NCI-H2171 (cell line): Measurements from ENCODE around the gene ZNF654.
"Not testable (repeated sequence)": the region's sequence is repeated elsewhere in the genome, so short reads cannot be mapped to it uniquely, and the experiment has no call there.

ENCODE experiments used
- DNase-seq: peaks from one replicate; lab custom pipeline; 2025; lab: John Stamatoyannopoulos, UW

ZNF654 gene

GRCh38 chr3:88061746-88062145 lies 2.7 kb downstream of the ZNF654 start:
- DNase-seq, result no peak

DNA sequence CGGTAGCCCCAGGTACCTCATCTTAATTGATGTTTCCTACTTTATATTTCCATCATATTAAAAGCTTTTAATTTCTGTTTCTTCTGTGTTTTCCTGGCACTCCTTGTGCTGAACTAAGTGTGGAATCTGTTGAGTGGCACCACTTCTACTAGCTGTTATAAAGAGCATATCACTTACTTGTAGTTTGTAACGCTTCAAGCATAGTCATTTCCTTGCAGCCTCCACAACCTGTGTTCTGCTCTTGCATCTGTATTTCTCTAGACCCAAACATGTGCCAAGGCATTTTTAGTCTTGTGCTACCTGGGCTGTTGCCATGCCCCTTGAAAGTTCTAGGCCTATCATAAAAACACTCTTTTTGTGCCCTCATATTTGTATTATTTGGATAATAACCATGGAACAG lies 16.0 kb downstream of the ZNF654 start:
- no peak for DNase-seq

DNA sequence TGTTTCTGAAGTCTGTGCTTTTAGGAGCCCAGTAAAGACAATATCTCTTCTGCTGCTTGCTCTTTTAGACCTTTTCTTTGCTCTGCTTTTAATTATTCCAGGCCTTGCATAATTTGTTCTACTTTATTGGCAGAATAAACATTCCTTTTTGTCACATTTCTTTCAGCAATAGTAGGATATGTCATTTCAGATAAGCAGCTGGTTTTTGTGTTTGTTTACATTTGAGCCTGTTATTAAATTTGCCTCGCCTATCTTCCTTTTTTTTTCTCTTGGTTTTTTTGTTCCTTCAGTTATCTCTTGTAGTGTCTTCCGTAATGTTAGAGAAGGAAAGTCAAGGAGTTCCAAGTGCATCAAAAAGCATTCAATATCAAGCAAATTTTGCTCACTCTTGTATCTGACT lies 16.4 kb downstream of the ZNF654 start:
- DNase-seq, result no peak

GRCh38 chr3:88076712-88077111 lies 17.7 kb downstream of the ZNF654 start:
- no peak for DNase-seq

DNA sequence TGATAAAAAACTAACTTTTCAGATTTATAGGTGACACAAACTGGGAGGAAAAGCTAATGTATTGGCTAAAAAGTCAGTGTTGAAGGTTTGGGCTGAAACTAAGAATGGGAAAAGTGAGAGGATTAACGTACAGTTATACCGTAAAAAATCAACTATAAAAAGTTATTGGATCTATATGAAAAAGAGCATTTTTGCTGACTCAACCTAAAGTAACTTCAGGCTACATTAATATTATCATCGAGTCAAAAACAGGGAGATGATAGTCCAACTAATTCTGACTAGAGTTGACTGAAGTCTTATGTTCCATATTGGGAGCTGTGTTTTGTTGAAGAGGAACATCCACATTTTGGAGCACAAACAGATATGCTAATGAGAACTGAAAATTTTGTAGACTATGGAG lies 19.9 kb downstream of the ZNF654 start:
- DNase-seq, result no peak

GRCh38 chr3:88082854-88083253 lies 23.8 kb downstream of the ZNF654 start:
- DNase-seq, result no peak

DNA sequence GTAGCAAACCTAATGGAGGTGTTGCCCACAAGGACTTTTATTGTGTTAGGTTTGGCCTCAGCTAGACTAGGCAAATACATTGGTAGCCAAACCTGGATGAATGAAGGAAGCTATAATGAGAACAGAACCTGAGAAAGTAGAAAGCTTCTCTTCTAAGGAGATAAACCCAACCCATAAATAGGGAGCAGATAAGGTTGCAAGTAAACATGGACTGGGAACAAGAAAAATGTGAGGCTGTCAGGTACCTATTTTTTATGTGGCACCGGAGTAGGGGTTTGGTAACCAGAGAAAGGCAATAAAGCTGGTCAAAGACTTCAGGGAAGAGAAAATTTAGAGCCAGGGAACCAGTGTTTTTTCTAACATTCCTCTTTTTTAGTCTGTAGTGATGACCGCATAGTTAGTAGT lies 25.0 kb downstream of the ZNF654 start:
- no peak for DNase-seq

DNA sequence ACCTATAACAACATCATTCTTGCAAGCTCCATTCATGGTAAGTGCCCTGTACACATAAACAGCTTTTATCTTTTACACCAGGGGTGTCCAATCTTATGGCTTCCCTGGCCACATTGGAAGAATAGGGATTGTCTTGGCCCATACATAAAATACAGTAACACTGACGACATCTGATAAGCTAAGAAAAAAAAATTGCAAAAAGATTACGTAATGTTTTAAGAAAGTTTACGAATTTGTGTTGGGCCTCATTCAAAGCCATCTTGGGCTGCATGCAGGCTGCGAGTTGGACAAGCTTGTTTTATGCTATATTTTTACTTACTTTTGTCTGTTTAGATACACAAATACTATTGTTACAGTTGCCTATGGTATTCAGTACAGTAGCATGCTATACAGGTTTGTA lies 31.6 kb downstream of the ZNF654 start:
- DNase-seq, result no peak

GRCh38 chr3:88092270-88092669 lies 33.2 kb downstream of the ZNF654 start:
- no peak for DNase-seq

DNA sequence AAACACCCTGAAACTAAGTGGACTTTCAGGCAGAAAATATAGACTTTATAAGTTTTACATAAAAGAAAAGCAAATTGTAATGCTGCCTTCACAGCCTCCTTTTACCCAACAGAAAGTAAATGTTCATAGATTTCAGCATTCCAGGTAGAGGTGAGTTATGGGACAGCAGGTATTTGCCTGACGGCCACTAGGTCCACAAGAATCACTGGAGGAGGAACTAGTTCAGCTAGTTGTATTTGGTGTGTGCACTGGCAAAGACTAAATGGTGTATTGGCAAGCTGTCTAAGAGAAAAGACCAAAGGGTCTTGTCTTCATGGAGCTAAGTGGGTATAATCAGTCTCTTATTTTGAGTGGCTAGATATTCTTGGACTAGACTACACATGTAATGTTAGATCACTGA lies 34.2 kb downstream of the ZNF654 start:
- no peak for DNase-seq

DNA sequence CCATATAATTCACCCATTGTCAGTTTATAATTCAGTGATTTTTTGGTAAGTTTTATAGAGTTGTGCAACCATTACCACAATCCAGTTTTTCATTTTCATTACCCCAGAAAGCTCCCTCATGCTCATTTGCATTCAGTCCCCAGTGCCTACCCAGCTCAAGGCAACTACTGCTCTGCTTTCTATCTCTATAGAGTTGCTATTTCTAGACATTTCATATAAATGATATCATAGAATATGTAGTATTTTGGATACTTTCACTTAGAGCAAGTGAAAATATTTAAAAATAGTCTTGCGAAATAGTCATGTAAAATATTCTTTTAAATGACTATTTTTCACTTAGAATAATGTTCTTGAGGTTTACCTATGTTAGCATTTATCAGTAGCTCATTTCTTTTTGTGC lies 42.1 kb downstream of the ZNF654 start:
- DNase-seq, result no peak

DNA sequence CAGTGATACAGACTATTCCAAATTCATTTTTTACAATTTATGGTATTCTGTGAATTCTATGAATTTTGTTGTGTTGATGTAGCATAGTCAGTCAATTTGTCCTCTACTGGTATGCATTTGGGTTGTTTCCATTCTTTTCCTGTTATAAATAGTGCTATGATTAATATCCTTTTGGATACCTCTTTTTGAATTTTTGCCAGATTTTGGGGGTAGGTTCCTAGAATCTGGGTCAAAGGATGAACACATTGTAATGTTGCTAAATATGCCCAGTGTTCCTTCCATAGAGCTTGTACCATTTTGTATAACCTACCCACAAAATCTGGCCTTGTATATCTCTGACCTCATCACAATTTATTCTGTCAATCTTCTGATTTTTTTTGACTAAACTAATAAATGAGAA lies 46.3 kb downstream of the ZNF654 start:
- no peak for DNase-seq

DNA sequence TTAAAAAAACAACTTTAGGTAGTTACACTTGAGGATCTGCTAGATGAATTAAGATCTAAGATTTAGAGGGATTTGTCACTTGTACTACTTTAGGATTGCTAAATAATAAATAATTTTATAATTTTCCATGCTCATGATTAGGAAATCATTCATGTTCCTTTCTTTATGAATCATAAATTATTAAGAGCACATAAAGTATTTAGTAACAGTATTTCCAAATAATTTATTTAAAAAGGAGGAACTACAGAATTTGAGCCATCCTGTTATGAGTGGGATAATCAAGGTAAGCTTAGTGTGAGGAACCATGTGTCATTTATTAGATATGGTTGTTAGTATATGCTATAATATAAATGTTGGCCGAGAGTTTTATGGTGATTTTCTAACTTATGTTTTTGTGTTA lies 53.2 kb downstream of the ZNF654 start:
- DNase-seq, result no peak

- no peak for DNase-seq
Measured at GRCh38 chr3:88113311-88114162, 54.5 kb downstream of the ZNF654 start.

DNA sequence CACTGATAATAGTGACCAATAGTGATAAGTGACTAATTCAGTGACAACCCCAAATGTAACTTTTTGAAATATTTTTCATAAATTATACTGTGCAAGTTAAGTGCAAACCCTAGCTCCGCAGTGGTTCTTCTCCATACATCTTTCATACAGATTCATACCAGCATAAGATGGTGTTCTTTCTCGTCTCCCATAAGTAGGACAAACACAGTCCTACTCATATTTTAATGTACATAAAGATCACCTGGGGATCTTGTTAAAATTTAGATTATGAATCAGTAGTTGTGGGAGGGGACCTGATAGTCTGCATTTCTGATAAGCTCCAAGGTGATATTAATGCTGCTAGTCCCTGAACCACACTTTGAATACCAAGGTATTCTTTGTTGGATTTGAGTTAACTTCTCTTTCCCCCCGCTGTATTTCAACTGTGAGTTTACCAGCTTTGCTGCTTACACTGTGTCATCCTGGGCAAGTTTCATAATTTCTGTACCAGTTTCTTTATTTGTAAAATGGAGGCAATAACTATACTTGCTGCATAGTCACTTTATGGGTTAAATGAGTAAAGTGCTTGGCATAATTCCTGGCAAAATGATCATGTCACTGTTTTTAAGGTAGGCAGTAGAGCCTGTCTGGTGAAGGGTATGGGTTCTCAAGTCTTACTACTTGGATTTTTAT lies 56.0 kb downstream of the ZNF654 start:
- DNase-seq, result no peak

- DNase-seq, result no peak
Measured at GRCh38 chr3:88117683-88118082, 58.6 kb downstream of the ZNF654 start.

DNA sequence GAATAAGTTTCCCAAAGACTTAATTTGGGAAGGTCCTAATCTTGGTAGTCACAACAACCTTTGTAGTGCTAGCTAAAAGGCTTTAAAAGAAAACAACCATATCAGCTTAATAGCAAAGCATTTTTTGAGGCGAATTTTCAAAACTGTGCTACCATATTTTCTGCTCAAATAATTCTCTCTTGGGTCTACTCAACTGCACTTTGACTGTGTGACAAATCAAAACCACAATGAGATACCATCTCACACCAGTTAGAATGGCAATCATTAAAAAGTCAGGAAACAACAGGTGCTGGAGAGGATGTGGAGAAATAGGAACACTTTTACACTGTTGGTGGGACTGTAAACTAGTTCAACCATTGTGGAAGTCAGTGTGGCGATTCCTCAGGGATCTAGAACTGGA lies 59.5 kb downstream of the ZNF654 start:
- not testable (repeated sequence) for DNase-seq

DNA sequence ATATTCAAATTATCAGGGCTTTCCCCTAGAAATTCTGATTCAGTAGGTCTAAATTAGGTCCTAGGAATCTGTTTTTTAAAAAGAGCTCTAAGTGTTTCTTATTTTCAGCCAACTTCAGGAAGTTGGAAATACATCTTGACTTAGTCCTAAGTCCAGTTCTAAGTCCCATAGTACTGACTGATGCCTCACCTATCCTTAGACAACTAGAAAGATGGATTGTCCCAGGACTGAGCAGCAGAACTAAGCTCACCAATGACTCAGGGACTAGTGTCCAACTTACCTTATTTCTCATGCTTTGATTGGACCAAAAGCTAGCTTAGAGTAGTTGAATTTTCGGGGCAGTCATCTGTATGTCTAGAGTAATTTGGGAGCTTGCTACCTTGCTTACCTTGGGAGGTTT lies 64.5 kb downstream of the ZNF654 start:
- DNase-seq, result no peak

GRCh38 chr3:88131695-88132094 lies 72.6 kb downstream of the ZNF654 start:
- DNase-seq, result no peak

DNA sequence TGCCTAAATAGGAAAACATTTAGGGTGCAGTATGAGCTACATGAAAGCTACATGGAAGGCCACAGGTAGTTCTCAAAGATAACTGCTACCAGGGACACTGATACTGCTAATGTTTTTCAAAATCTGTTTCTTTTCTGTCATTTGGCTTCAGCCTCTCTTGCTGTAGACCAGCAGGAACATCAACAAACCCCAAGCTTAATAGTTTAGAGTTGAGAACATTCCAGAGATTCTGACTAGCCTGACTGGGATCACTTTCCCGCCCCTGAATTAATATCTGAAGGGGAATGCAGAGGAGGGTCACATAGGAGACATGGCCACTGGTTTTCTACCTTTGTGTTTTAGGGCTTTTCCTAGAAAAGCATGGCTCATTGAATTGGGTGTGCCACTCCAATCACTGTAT lies 73.8 kb downstream of the ZNF654 start:
- DNase-seq, result no peak

DNA sequence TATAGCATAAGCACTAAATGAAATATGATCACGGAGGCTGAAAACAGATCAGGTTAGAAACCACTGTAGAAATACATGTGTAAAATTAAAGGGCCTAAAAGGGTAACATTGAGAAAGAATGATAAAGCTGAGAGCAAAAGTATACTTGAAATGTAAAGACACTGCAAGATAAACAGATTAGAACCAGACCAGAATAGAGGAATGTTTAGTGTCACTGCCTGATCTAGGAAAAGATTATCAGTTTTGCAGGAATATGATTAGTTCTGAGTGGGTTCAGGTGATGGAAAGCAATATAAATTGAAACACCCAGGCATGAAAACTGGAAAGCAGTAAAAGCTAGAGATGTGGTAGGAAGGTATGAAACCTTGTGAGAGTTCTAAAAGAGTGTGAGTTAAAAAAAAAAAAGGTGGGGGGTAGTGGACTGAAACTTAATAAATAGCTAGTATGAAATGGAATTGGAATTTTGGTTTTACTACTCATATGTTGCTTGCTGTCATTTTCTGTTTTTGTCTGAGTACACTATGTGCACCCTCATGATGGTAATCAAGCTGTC lies 74.7 kb downstream of the ZNF654 start:
- DNase-seq, result no peak

- no peak for DNase-seq
Measured at GRCh38 chr3:88137836-88138235, 78.8 kb downstream of the ZNF654 start.

- no peak for DNase-seq
Measured at GRCh38 chr3:88141458-88142083, 82.5 kb downstream of the ZNF654 start.
